ENCODE data around the gene TEPSIN. TPM values are rescaled to one million over a fixed set of nuclear protein-coding genes. Genes with fewer than 3 reads are reported as not detected.

The TEPSIN gene
- total RNA-seq, 1 experiment from 2014 or later = 40.7 TPM

- TF ChIP-seq, protein P1, sequence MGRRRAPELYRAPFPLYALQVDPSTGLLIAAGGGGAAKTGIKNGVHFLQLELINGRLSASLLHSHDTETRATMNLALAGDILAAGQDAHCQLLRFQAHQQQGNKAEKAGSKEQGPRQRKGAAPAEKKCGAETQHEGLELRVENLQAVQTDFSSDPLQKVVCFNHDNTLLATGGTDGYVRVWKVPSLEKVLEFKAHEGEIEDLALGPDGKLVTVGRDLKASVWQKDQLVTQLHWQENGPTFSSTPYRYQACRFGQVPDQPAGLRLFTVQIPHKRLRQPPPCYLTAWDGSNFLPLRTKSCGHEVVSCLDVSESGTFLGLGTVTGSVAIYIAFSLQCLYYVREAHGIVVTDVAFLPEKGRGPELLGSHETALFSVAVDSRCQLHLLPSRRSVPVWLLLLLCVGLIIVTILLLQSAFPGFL (CRISPR knock-in tag; IDR thresholded peaks at IDR 0.05; ENCODE audit: borderline replicate concordance) = no peak
- no peak for TF ChIP-seq ZNF396 (CRISPR knock-in tag; IDR thresholded peaks at IDR 0.05; ENCODE audit: borderline replicate concordance)
- no peak for TF ChIP-seq TEAD4 (CRISPR knock-in tag; IDR thresholded peaks at IDR 0.05)
- no peak for TF ChIP-seq NR2C2 (CRISPR knock-in tag; IDR thresholded peaks at IDR 0.05)
Measured at GRCh38 chr17:81235822-81236740, 2.8 kb downstream of the TEPSIN start (continued).

DNA sequence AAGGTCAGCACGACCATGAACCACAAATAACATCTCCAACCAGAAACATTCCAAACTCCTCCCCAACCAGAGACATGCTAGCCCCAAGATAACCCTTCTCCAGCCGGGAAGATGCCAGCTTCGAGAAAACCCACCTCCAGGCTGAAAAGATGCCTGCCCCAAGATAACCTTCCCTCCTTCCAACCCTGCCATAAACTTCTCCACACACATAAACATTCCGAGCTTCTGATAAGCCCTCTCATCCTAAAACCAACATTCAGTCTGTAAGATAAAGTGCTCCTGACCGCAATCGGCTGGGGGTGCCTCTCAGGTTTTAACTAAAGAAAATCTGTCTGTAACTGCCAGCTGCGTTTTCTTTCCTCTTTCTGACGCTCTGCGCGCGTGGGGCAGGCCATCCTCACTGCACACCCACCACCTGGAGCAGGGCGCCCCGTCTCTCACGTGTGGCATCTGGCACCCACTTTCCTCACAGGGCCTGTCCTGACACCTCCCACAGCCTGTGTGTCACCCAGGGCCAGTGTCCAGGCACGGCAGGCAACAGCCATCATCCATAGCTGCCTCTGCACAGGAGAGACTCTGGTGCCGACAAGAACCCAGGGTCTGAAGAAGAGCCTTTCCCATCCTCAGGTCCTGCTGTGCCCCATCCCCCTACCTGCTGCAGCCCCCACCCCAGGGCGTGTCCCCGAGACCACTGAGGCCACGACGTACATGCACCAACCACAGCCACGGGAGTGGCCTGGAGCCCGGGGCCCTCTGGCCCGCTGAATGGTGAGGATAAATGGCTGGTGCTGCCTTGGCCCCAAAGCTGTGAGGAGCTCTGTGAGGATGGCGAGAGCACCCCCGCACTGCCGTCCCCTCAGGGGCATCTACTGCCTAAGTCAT lies 3.7 kb downstream of the TEPSIN start:
- TF ChIP-seq GABPB1 (CRISPR knock-in tag; IDR thresholded peaks at IDR 0.05) (no peak), JUN (CRISPR knock-in tag; IDR thresholded peaks at IDR 0.05) (no peak), GRHL2 (CRISPR knock-in tag; IDR thresholded peaks at IDR 0.05; ENCODE audit: insufficient replicate concordance, severe bottlenecking) (no peak), ERG (CRISPR knock-in tag; IDR thresholded peaks at IDR 0.05) (no peak), MXD4 (CRISPR knock-in tag; IDR thresholded peaks at IDR 0.05; ENCODE audit: borderline replicate concordance) (no peak), ZNF219 (CRISPR knock-in tag; IDR thresholded peaks at IDR 0.05; ENCODE audit: borderline replicate concordance) (no peak), CBFB (CRISPR knock-in tag; IDR thresholded peaks at IDR 0.05; ENCODE audit: low read depth) (no peak), FOXJ3 (CRISPR knock-in tag; IDR thresholded peaks at IDR 0.05; ENCODE audit: borderline replicate concordance) (no peak), ELF4 (CRISPR knock-in tag; IDR thresholded peaks at IDR 0.05; ENCODE audit: low read depth) (no peak), HMGA2 (CRISPR knock-in tag; IDR thresholded peaks at IDR 0.05) (no peak)
- TF ChIP-seq, protein P2, sequence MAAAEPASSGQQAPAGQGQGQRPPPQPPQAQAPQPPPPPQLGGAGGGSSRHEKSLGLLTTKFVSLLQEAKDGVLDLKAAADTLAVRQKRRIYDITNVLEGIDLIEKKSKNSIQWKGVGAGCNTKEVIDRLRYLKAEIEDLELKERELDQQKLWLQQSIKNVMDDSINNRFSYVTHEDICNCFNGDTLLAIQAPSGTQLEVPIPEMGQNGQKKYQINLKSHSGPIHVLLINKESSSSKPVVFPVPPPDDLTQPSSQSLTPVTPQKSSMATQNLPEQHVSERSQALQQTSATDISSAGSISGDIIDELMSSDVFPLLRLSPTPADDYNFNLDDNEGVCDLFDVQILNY (CRISPR knock-in tag; IDR thresholded peaks at IDR 0.05) = no peak
- TF ChIP-seq, protein P3, sequence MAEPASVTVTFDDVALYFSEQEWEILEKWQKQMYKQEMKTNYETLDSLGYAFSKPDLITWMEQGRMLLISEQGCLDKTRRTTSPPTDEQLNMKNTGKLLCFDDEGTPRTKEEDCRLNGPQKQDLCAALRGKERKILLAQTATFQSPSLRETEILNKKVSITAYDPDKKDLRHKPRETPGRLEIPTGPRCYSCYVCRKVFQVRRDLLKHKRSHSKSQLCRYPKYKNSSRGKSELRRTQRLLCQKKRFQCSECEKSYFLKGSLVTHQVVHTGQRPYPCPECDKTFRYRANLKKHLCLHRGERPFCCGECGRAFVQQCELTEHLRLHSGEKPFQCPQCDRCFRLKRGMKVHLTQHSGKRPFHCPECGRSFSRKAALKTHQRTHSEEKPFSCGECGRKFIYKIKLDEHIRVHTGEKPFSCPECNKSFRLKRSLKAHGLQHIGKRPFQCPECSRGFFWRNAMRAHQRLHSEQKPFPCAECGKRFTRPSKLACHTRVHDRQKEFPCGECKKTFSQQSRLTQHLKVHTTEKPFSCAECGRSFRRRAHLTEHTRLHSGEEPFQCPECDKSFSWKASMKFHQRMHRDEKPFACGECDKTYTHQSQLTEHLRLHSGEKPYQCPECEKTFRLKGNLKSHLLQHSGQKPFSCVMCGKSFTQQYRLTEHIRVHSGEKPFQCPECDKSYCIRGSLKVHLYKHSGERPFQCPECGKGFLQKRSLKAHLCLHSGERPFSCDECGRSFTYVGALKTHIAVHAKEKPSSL (CRISPR knock-in tag; conservative IDR thresholded peaks at IDR 0.05) = no peak
- Mint-ChIP-seq H3K9me3 (no peaks in the 10 kb centered on the region), H3K27ac (no peak overlapping the region), H3K4me1 (peaks cover 8% of the 10 kb centered on the region), H3K27me3 (ENCODE audit: low read depth) (no peaks in the 10 kb centered on the region; the same call in 1 of the 2 replicates), H3K4me3 (no peak overlapping the region), H3K36me3 (peaks cover 8% of the 10 kb centered on the region)
- ATAC-seq (no peak), DNase-seq (ENCODE audit: low spot score) (no peak)
- CTCF ChIA-PET = interaction anchor here (0.9 kb wide), 1 partner anchor 106 kb away, joined by 3 read pairs; no protein-coding TSS in a partner anchor
- POLR2A ChIA-PET = no interaction called here

Data from WTC11 (cell line).